GM19467 (cell line): Measurements from ENCODE around the gene PTGER2.
A peak's percentile ranks its signal among the peaks of the same experiment; 100 is the strongest.

Source experiments
- ATAC-seq: cut with Tn5 transposase; IDR thresholded peaks from one replicate; pipeline ENCODE4 v1.9.1; 2021; ENCODE audit warnings: mild to moderate bottlenecking, moderate library complexity; ENCODE audit not compliant: unreplicated experiment

The PTGER2 gene

GRCh38 chr14:52333823-52334657, 19.9 kb downstream of the PTGER2 start:
- ATAC-seq, result no peak

DNA sequence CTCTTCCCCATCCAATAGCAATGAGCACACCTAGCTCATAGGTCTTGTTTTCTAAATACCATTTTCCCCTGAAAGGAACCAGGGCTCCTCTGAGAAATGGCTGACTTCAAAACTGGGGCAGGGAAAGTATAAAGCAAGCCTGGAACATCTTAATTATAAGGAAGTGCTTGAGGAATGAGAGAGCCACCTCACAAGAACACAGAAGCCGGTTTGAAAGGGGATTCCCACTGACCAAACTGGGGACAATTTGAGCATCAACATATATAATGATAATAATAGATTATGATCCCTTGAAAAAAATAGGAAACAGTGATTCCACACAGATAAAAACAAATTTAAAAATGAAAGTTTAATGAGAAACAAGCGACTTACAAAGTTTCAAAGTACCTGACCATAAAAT, 22.1 kb downstream of the PTGER2 start:
- no peak for ATAC-seq

GRCh38 chr14:52338051-52338681, 24.1 kb downstream of the PTGER2 start:
- no peak for ATAC-seq

- no peak for ATAC-seq
Observed at GRCh38 chr14:52339262-52339661, 25.1 kb downstream of the PTGER2 start.

GRCh38 chr14:52342849-52343596, 28.9 kb downstream of the PTGER2 start:
- no peak for ATAC-seq

GRCh38 chr14:52346778-52347177, 32.7 kb downstream of the PTGER2 start:
- ATAC-seq, result no peak

- no peak for ATAC-seq
Observed at GRCh38 chr14:52348279-52348678, 34.2 kb downstream of the PTGER2 start.

DNA sequence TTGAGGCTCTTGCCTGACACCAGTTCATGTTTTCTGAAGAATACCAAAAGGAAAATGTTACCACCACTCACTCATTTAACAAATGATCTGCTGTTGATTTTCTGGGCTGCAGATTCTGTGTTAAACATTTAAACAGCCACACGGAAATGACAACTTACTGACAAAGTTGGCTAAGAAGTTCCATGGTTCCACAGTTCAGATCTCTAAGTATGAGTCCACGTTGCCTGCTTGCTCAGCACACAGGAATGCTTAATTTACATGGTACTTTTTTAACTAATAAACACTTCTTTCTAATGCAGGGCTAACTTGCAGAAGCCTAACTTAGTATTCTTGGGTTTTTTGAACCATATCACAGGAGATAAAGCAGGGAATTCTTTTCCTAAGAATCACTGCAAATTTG, 34.7 kb downstream of the PTGER2 start:
- no peak for ATAC-seq

DNA sequence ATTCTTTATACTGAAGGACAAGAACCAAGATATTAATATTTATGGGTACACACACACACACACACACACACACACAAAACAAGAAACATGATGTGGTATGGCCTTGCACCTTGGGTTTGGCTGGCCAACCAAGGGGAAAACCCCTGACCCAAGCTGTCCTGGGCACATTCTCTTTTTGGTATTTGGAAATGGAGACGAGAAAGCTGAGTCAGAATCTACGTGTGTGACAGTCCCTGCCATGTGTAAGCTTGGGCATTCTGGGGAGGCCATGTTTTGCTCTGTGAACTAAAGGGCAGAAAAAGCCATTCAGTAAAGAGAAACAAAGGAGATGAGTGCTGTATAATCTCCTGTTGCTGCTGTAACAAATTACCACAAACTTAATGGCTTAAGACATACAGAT, 35.6 kb downstream of the PTGER2 start:
- no peak for ATAC-seq

GRCh38 chr14:52350445-52350844, 36.3 kb downstream of the PTGER2 start:
- no peak for ATAC-seq

- ATAC-seq, result peak; percentile 34
Observed at GRCh38 chr14:52351233-52352060, 37.3 kb downstream of the PTGER2 start.

DNA sequence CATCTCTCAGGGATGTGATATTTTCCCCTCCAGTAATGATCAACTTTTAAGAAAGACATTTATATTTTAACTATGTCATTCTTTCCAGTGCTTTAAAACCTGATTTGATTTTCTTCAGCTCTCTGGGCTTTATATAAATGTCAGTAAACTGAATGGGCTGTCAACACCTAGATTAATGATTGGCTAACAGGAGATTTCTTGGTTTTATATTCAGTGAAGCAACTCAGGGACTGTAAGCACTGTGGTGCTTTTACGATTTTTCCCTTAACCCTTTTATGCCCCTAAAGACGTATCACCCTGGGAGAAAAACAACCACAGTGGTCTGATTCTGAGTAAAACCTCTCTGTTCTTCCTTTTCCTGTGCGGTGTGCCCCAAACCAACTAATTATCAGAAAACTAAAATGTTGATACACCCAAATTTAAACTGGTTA, 38.0 kb downstream of the PTGER2 start:
- peak; percentile 82 for ATAC-seq

DNA sequence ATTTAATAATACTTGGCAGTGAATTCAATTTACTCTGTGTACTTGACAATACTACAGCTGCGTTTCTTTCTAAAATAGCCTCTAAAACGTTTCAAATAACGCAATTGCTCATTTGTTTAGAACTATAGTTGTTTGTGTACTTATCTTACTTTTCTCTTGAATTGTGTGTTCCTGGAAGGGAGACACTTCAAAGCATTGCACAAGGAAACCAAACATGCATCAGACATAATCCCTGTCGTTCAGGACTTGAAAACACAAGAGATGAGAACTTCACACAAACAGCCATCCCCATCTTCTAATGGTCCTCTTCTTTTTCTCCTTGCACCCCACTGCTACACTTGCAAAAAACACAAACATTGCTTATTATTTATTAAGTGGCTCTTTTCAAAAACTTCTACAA, 38.5 kb downstream of the PTGER2 start:
- no peak for ATAC-seq

DNA sequence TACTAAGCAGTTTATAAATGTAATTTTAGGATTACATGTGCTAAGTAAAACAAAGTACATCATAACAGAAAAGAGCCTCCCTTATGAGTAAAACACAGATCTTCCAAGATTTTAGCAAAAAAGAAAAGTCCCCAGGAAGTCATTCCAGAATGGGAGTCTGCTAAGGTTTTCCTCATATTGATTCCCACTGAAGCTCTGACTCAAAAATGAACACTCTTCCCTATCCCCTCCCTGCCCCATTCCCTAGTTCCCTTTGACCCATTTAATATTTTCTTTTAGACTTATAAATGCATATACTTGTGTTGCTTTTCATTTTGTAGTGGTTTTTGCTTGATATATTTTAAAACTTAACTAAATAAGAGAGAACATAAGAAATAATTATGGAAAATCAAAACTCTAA, 40.1 kb downstream of the PTGER2 start:
- no peak for ATAC-seq

DNA sequence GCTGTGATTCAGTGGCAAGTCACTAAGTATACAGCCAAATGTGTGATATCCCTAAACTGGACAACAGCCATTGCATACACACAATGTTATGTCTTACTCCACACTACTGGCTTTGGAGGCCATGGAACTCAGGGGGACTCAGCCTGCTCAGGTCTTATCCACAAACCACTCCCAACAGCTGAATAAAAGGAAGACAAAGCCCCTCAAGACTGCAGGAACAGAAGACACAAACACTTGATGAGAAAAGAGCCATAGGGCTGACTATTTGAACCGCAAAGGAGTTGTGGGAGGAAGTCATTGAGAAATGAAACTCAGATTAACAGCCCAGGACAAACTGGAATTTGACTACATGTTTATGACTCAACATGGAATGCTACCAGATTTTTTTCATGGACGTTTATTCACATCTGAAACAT, 40.9 kb downstream of the PTGER2 start:
- no peak for ATAC-seq

GRCh38 chr14:52355526-52355925, 41.4 kb downstream of the PTGER2 start:
- ATAC-seq, result no peak

DNA sequence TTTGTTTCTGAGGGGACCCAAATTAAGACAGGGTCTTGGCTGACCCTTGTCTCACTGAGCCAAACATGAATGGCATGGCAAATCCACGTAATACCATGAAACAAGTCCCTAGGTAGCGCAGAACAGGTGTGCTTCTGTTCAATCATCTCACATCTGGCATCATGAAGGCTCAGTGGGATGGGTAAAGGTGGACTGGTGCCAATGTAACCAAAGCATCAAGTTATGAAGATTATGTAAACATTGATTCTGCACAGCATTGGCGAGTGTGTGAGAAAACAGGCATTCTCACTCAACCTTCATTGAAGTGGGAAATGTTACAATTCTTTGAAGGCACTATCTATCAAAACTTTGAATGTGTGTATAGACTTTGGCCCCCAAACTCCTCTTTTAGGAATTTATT, 41.9 kb downstream of the PTGER2 start:
- ATAC-seq, result no peak

DNA sequence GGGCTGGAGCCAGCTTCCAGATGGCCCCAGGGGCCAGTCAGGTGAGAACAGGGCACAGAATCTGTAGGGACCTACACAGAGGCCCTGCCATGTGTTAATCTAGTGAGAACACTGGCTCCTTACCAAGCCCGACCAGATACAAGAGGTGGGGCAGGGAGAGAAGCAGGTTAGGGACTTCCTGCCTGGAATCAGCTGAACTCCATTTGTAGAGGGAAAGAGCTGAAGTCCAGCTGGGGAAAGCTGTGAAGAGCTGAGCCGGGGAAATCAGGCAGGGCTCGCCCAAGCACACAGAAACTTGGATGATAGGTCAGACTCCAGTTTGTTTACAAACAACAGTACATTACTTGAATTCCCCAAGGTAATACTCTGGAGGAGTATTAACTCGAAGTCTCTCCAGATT, 46.7 kb downstream of the PTGER2 start:
- no peak for ATAC-seq

DNA sequence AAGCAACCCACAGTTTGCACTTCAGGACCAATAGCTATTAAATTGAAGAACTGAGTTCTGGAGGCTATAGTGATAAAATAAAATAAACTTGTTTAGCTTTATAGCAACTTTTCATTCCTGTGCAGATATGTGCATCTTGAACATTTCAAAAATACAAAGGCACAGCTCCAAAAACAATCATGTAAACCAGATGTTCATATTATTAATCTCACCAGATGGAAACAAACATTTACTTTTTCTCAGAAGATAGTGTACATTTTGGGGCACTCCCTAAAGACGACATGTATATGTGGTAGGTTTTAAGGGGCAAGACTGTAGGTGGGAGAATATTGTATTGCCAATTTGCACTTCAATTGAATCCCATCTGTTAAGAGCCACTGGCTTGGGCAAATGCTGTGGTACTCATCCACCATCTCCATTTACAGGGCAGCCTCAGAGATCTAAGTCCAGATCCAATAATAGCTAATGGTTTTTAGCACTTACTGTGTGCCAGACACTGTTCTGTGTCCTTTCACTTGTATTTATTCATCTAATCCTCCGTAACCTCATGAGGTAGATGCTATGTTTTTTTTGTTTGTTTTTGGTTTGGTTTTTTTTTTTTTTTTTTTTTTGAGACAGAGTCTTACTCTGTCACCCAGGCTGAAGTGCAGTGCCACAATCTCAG, 49.1 kb downstream of the PTGER2 start:
- ATAC-seq, result no peak

GRCh38 chr14:52363961-52364360, 49.8 kb downstream of the PTGER2 start:
- no peak for ATAC-seq
